HepG2 (cell line): ENCODE results near the gene KIF2C. TPM values are rescaled to one million over a fixed set of nuclear protein-coding genes. Genes with fewer than 3 reads are reported as not detected.

Experiments
- CEBPZ ChIP-seq: IDR thresholded peaks from 2 replicates; pipeline ENCODE4 v1.6.1; 2012; ENCODE audit warnings: low read length, improper control_type of control experiment
- FIP1L1 ChIP-seq: fragments of 200-400 bp; formaldehyde crosslinking; IDR thresholded peaks from 2 replicates; pipeline ENCODE4 v1.6.1; 2018; ENCODE audit warnings: low read depth, mild to moderate bottlenecking, low read length, moderate library complexity, borderline replicate concordance; ENCODE audit not compliant: insufficient read depth
- GATA4 ChIP-seq: sonication (generic); IDR thresholded peaks from 2 replicates; pipeline ENCODE4 v1.6.1; 2016; ENCODE audit warnings: antibody characterized with exemption, low read depth, borderline replicate concordance
- GATAD1 ChIP-seq: IDR thresholded peaks from 2 replicates; pipeline ENCODE4 v1.6.1; 2016; ENCODE audit warnings: missing genetic modification reagents, missing compliant biosample characterization
- HIC2 ChIP-seq: sonication (generic); formaldehyde crosslinking; IDR thresholded peaks from 2 replicates; pipeline ENCODE4 v1.9.0; 2022; ENCODE audit warnings: low read depth, missing genetic modification reagents
- KLF11 ChIP-seq: IDR thresholded peaks from 2 replicates; pipeline ENCODE4 v1.6.1; 2016; ENCODE audit warnings: missing compliant biosample characterization
- NFE2L1 ChIP-seq: sonication (generic); formaldehyde crosslinking; IDR thresholded peaks from 2 replicates; pipeline ENCODE4 v1.4.0; 2020; ENCODE audit warnings: missing genetic modification reagents, mild to moderate bottlenecking, borderline replicate concordance
- RNF2 ChIP-seq: fragments of 450-650 bp; conservative IDR thresholded peaks from 2 replicates; pipeline ENCODE4 v1.6.1; 2016; ENCODE audit warnings: low read depth
- RXRB ChIP-seq: IDR thresholded peaks from 2 replicates; pipeline ENCODE4 v1.6.1; 2016; ENCODE audit warnings: borderline replicate concordance, missing genetic modification reagents, missing compliant biosample characterization
- SIN3A ChIP-seq: IDR thresholded peaks from 2 replicates; pipeline ENCODE4 v1.6.1; 2011; ENCODE audit warnings: low read depth, mild to moderate bottlenecking, control low read depth, low read length, borderline replicate concordance
- SIX1 ChIP-seq: sonication (generic); formaldehyde crosslinking; IDR thresholded peaks from 2 replicates; pipeline ENCODE4 v1.4.0; 2020; ENCODE audit warnings: missing genetic modification reagents, borderline replicate concordance
- SMC3 ChIP-seq: IDR thresholded peaks from 2 replicates; pipeline ENCODE4 v1.6.1; 2011; ENCODE audit warnings: low read length, improper control_type of control experiment
- TBX3 ChIP-seq: fragments of 450-650 bp; IDR thresholded peaks from 2 replicates; pipeline ENCODE4 v1.6.1; 2017; ENCODE audit warnings: antibody characterized with exemption, mild to moderate bottlenecking, inconsistent platforms, borderline replicate concordance
- ZBTB49 ChIP-seq: sonication (generic); formaldehyde crosslinking; IDR thresholded peaks from 2 replicates; pipeline ENCODE4 v1.4.0; 2020; ENCODE audit warnings: missing genetic modification reagents, borderline replicate concordance
- ZNF451 ChIP-seq: sonication (generic); formaldehyde crosslinking; IDR thresholded peaks from 2 replicates; pipeline ENCODE4 v1.5.0; 2020; ENCODE audit warnings: mild to moderate bottlenecking, missing genetic modification reagents
- ZNF484 ChIP-seq: sonication (generic); formaldehyde crosslinking; IDR thresholded peaks from 2 replicates; pipeline ENCODE4 v1.5.1; 2020; ENCODE audit warnings: mild to moderate bottlenecking, low read depth, missing genetic modification reagents, borderline replicate concordance
- ZNF552 ChIP-seq: sonication (generic); formaldehyde crosslinking; IDR thresholded peaks from 2 replicates; pipeline ENCODE4 v1.9.0; 2022; ENCODE audit warnings: missing genetic modification reagents, mild to moderate bottlenecking, borderline replicate concordance
- ZNF710 ChIP-seq: sonication (generic); formaldehyde crosslinking; IDR thresholded peaks from 2 replicates; pipeline ENCODE4 v1.5.0; 2020; ENCODE audit warnings: mild to moderate bottlenecking, missing genetic modification reagents, borderline replicate concordance
- polyA plus RNA-seq, 8 experiments: library from polyadenylated mRNA; depleted of rRNA in 3 of 8; stranded (reverse) in 7 of 8; unstranded in 1 of 8; fragments of >200 nt; fragmentation: Illumina TruSeq in 4 of 8; extraction: Trizol in 4 of 8; gene quantifications; 2 replicates each; pipeline versions ENCODE4 v1.2.1 to v1.2.3, GENCODE V29; 2011 to 2016; ENCODE audit warnings: low read depth in 4 of 8, missing spikeins in 1 of 8, mixed read lengths in 1 of 8; ENCODE audit not compliant: insufficient read depth in 1 of 8
- total RNA-seq, 5 experiments: library from RNA; depleted of rRNA; stranded (reverse); fragments of >200 nt; fragmentation: Illumina TruSeq; extraction: Trizol; gene quantifications; 2 replicates each; pipeline ENCODE4 v1.2.3, GENCODE V29; 2016; ENCODE audit warnings: low read depth in 1 of 5

Gene KIF2C
- total and polyA plus RNA-seq, 2 of the 13 experiments (the other 11 are each of a cell fraction or from before 2014, with no cell fraction given): 29.7 to 53.7 TPM

- TF ChIP-seq RNF2 (peak; percentile 71; the same call in 1 of the 2 replicates), GATAD1 (CRISPR knock-in tag) (peak; percentile 51), SMC3 (peak; percentile 17; the same call in 1 of the 2 replicates), HIC2 (CRISPR knock-in tag) (peak; percentile 78; the same call in 1 of the 2 replicates), CEBPZ (no peak), ZNF552 (CRISPR knock-in tag) (peak; percentile 86; the same call in 1 of the 2 replicates), ZNF710 (CRISPR knock-in tag) (peak; percentile 72; the same call in 1 of the 2 replicates), FIP1L1 (no peak), ZNF484 (CRISPR knock-in tag) (no peak), ZBTB49 (CRISPR knock-in tag) (no peak), NFE2L1 (CRISPR knock-in tag) (0 out of 2 replicates have a peak, but pooled peaks have one; percentile 22), KLF11 (CRISPR knock-in tag) (peak; percentile 51; the same call in 1 of the 2 replicates), RXRB (CRISPR knock-in tag) (0 out of 2 replicates have a peak, but pooled peaks have one; percentile 29), SIX1 (CRISPR knock-in tag) (peak; percentile 78), ZNF451 (CRISPR knock-in tag) (no peak), GATA4 (no peak), TBX3 (peak; percentile 51; the same call in 1 of the 2 replicates), SIN3A (peak; percentile 83; the same call in 1 of the 2 replicates)
Measured at GRCh38 chr1:44799770-44800584, 60.3 kb downstream of the KIF2C start, which contains the start of gene PLK3 (continued).
